H9 (cell line): ENCODE measurements around the gene EVL. TPM values are rescaled to one million over a fixed set of nuclear protein-coding genes. Genes with fewer than 3 reads are reported as not detected.

Experiments
- DNase-seq: peaks from one replicate; pipeline ENCODE4 v3.0.0-alpha.2; 2017
- H2AFZ ChIP-seq: one replicate; pipeline ENCODE4 v1.6.1; 2013; ENCODE audit warnings: mild to moderate bottlenecking, low read length, control low read depth, moderate library complexity
- H2AK5ac ChIP-seq: 2 replicates; pipeline ENCODE4 v1.6.1; 2013; ENCODE audit warnings: low read length, control low read depth, mixed read lengths; ENCODE audit not compliant: insufficient read length
- H2BK120ac ChIP-seq: one replicate; pipeline ENCODE4 v1.6.1; 2013; ENCODE audit warnings: low read depth, mild to moderate bottlenecking, low read length, control low read depth, inconsistent platforms; ENCODE audit not compliant: poor library complexity, severe bottlenecking
- H2BK12ac ChIP-seq: 2 replicates; pipeline ENCODE4 v1.6.1; 2013; ENCODE audit warnings: low read length, control low read depth, mixed read lengths, low read depth; ENCODE audit not compliant: insufficient read length
- H2BK15ac ChIP-seq: 2 replicates; pipeline ENCODE4 v1.6.1; 2013; ENCODE audit warnings: low read depth, low read length, control low read depth
- H2BK20ac ChIP-seq: one replicate; pipeline ENCODE4 v1.6.1; 2013; ENCODE audit warnings: low read depth, mild to moderate bottlenecking, low read length, control low read depth, inconsistent platforms; ENCODE audit not compliant: poor library complexity, severe bottlenecking
- H2BK5ac ChIP-seq: 2 replicates; pipeline ENCODE4 v1.6.1; 2013; ENCODE audit warnings: low read length, control low read depth, mixed read lengths; ENCODE audit not compliant: insufficient read length
- H3K14ac ChIP-seq: 2 replicates; pipeline ENCODE4 v1.6.1; 2013; ENCODE audit warnings: low read length, control low read depth; ENCODE audit not compliant: insufficient read depth
- H3K18ac ChIP-seq: 2 replicates; pipeline ENCODE4 v1.6.1; 2013; ENCODE audit warnings: low read depth, mild to moderate bottlenecking, mixed read lengths, low read length, control low read depth; ENCODE audit not compliant: insufficient read length
- H3K23ac ChIP-seq: 2 replicates; pipeline ENCODE4 v1.6.1; 2013; ENCODE audit warnings: low read length, control low read depth, mixed read lengths, low read depth; ENCODE audit not compliant: insufficient read length
- H3K23me2 ChIP-seq: 2 replicates; pipeline ENCODE4 v1.6.1; 2013; ENCODE audit warnings: low read depth, mild to moderate bottlenecking, mixed read lengths, low read length, control low read depth; ENCODE audit not compliant: insufficient read length, poor library complexity, severe bottlenecking
- H3K27ac ChIP-seq: 2 replicates; pipeline ENCODE4 v1.5.1; 2013; ENCODE audit warnings: low read length, control low read depth, mixed read lengths, low read depth; ENCODE audit not compliant: insufficient read length
- H3K27me3 ChIP-seq: 2 replicates; pipeline ENCODE4 v1.6.1; 2013; ENCODE audit warnings: low read length, control low read depth, inconsistent platforms; ENCODE audit not compliant: insufficient read depth
- H3K4ac ChIP-seq: 2 replicates; pipeline ENCODE4 v1.6.1; 2013; ENCODE audit warnings: low read depth, mild to moderate bottlenecking, control low read depth, inconsistent platforms, low read length, moderate library complexity
- H3K4me1 ChIP-seq: 2 replicates; pipeline ENCODE4 v1.6.1; 2013; ENCODE audit warnings: low read length, control low read depth, inconsistent platforms; ENCODE audit not compliant: insufficient read depth
- H3K4me2 ChIP-seq: 2 replicates; pipeline ENCODE4 v1.6.1; 2013; ENCODE audit warnings: low read length, control low read depth, mixed read lengths; ENCODE audit not compliant: insufficient read length, insufficient read depth
- H3K56ac ChIP-seq: 2 replicates; pipeline ENCODE4 v1.6.1; 2013; ENCODE audit warnings: low read depth, mild to moderate bottlenecking, mixed read lengths, low read length, control low read depth; ENCODE audit not compliant: insufficient read length
- H3K79me1 ChIP-seq: 2 replicates; pipeline ENCODE4 v1.6.1; 2013; ENCODE audit warnings: low read depth, mild to moderate bottlenecking, moderate library complexity, low read length, control low read depth, inconsistent platforms; ENCODE audit not compliant: insufficient read depth, poor library complexity, severe bottlenecking
- H3K79me2 ChIP-seq: 2 replicates; pipeline ENCODE4 v1.6.1; 2013; ENCODE audit warnings: low read length, control low read depth, inconsistent platforms; ENCODE audit not compliant: insufficient read depth
- H3K9ac ChIP-seq: 2 replicates; pipeline ENCODE4 v1.6.1; 2013; ENCODE audit warnings: low read length, control low read depth, mixed read lengths; ENCODE audit not compliant: insufficient read length; ENCODE audit errors: extremely low read depth
- H3K9me3 ChIP-seq: one replicate; pipeline ENCODE4 v1.6.1; 2013; ENCODE audit warnings: low read depth, low read length, inconsistent platforms; ENCODE audit not compliant: control insufficient read depth
- H3T11ph ChIP-seq: one replicate; pipeline ENCODE4 v1.6.1; 2013; ENCODE audit warnings: mild to moderate bottlenecking, low read length, control low read depth, inconsistent platforms
- H4K20me1 ChIP-seq: one replicate; pipeline ENCODE4 v1.6.1; 2013; ENCODE audit not compliant: control insufficient read depth, insufficient read length, insufficient read depth
- H4K5ac ChIP-seq: 2 replicates; pipeline ENCODE4 v1.6.1; 2013; ENCODE audit warnings: low read depth, mild to moderate bottlenecking, mixed read lengths, low read length, control low read depth; ENCODE audit not compliant: insufficient read length
- H4K8ac ChIP-seq: replicated peaks from 2 replicates; pipeline ENCODE4 v1.6.1; 2013; ENCODE audit warnings: low read length, control low read depth, mixed read lengths, low read depth; ENCODE audit not compliant: insufficient read length
- H4K91ac ChIP-seq: 2 replicates; pipeline ENCODE4 v1.6.1; 2013; ENCODE audit warnings: low read depth, mild to moderate bottlenecking, moderate library complexity, mixed read lengths, low read length, control low read depth; ENCODE audit not compliant: insufficient read length
- H3K27ac Mint-ChIP-seq, 3 experiments: 2 replicates in 2 of 3; 3 replicates in 1 of 3; pipeline ENCODE4 v1.8.0; 2020 to 2021; ENCODE audit warnings: mixed read lengths in 3 of 3, mild to moderate bottlenecking in 1 of 3, moderate library complexity in 1 of 3
- H3K27me3 Mint-ChIP-seq: 2 replicates; pipeline ENCODE4 v1.8.0; 2021; ENCODE audit warnings: low read depth, mild to moderate bottlenecking, moderate library complexity, mixed read lengths
- H3K36me3 Mint-ChIP-seq, 3 experiments: 2 replicates in 2 of 3; 3 replicates in 1 of 3; pipeline ENCODE4 v1.8.0; 2020 to 2021; ENCODE audit warnings: low read depth in 3 of 3, mixed read lengths in 3 of 3; ENCODE audit not compliant: insufficient read depth in 1 of 3
- H3K4me1 Mint-ChIP-seq, 2 experiments: 2 replicates each; pipeline ENCODE4 v1.8.0; 2020; ENCODE audit warnings: mixed read lengths in 2 of 2
- H3K4me3 Mint-ChIP-seq, 2 experiments: 2 replicates in 1 of 2; 3 replicates in 1 of 2; pipeline ENCODE4 v1.8.0; 2020 to 2021; ENCODE audit warnings: mild to moderate bottlenecking in 2 of 2, mixed read lengths in 2 of 2, moderate library complexity in 1 of 2
- H3K9me3 Mint-ChIP-seq, 2 experiments: 2 replicates in 1 of 2; 3 replicates in 1 of 2; pipeline ENCODE4 v1.8.0; 2020; ENCODE audit warnings: mild to moderate bottlenecking in 2 of 2, mixed read lengths in 2 of 2, moderate library complexity in 1 of 2
- WGBS: extraction: QIAGEN DNeasy Blood & Tissue Kit; methylation state at CpG from one replicate; pipeline ENCODE4 v1.1.7; 2013; ENCODE audit warnings: missing lambda C conversion rate, low lambda C conversion rate, mixed read lengths; ENCODE audit not compliant: insufficient read length; ENCODE audit errors: extremely low coverage; 5-methylcytosine and 5-hydroxymethylcytosine counted together
- total RNA-seq: library from RNA; stranded (reverse); gene quantifications from 2 replicates; pipeline ENCODE4 v1.2.1, GENCODE V29; 2021
- TF ChIP-seq, protein P1 (sequence below): fragments of 200-600 bp; sonication (generic); conservative IDR thresholded peaks from 3 replicates; pipeline ENCODE4 v1.8.0; 2021; ENCODE audit warnings: antibody characterized with exemption, mild to moderate bottlenecking

Gene EVL
- total RNA-seq, 1 experiment from 2014 or later = 53.2 TPM

DNA sequence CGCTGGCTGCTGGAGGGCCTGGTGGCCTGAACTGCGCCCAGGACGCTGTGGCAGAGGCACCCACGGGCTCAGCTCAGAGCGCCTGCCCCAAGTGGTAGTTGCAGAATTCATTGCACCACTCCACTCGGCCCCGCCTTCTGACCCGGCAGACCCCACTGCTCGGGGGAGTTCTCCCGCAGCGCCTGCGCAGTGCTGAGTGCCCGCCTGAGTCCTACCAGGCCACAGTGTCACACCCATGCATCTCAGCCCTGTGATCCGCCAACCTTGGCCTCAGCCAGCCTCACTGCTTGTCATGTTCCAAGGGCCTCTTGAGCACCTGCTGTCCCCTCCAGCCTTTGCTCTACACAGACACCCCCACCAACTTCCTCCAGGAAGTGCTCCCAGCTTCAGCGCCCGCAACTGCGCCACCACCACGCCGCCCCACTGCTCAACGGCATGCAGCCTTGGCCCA, 82.0 kb downstream of the EVL start:
- Histone ChIP-seq H3K23ac (no peak overlapping the region), H2BK20ac (no peak overlapping the region), H3K4ac (no peak overlapping the region), H3K27me3 (no peaks in the 10 kb centered on the region), H3K27ac (no peak overlapping the region), H3K23me2 (no peaks in the 10 kb centered on the region), H3K79me1 (no peaks in the 10 kb centered on the region), H2BK5ac (no peak overlapping the region), H2BK12ac (no peak overlapping the region), H3K4me2 (no peak overlapping the region), H2AFZ (no peak overlapping the region), H4K8ac (no peak overlapping the region), H3K4me1 (no peaks in the 10 kb centered on the region), H2AK5ac (no peak overlapping the region), H4K20me1 (no peaks in the 10 kb centered on the region), H3K79me2 (no peaks in the 10 kb centered on the region), H3K9ac (no peak overlapping the region), H3T11ph (no peak overlapping the region), H4K91ac (no peak overlapping the region), H3K18ac (no peak overlapping the region), H3K56ac (no peak overlapping the region), H2BK120ac (no peak overlapping the region), H3K14ac (no peak overlapping the region; the same call in 1 of the 2 replicates), H4K5ac (no peak overlapping the region), H2BK15ac (no peak overlapping the region), H3K9me3 (no peaks in the 10 kb centered on the region)
- DNase-seq = no peak
- no peaks in the 10 kb centered on the region for H3K9me3 Mint-ChIP-seq
- peaks cover 0 to 3% (median 2%) of the 10 kb centered on the region in 3 experiments; a peak in 3 of 7 replicates for H3K36me3 Mint-ChIP-seq
- H3K27me3 Mint-ChIP-seq = peaks cover 7% of the 10 kb centered on the region
- H3K27ac Mint-ChIP-seq = no peak overlapping the region
- H3K4me3 Mint-ChIP-seq = no peak overlapping the region
- H3K4me1 Mint-ChIP-seq = peaks cover 4 to 6% of the 10 kb centered on the region in 2 experiments; a peak in 3 of 4 replicates
- TF ChIP-seq, protein P1, sequence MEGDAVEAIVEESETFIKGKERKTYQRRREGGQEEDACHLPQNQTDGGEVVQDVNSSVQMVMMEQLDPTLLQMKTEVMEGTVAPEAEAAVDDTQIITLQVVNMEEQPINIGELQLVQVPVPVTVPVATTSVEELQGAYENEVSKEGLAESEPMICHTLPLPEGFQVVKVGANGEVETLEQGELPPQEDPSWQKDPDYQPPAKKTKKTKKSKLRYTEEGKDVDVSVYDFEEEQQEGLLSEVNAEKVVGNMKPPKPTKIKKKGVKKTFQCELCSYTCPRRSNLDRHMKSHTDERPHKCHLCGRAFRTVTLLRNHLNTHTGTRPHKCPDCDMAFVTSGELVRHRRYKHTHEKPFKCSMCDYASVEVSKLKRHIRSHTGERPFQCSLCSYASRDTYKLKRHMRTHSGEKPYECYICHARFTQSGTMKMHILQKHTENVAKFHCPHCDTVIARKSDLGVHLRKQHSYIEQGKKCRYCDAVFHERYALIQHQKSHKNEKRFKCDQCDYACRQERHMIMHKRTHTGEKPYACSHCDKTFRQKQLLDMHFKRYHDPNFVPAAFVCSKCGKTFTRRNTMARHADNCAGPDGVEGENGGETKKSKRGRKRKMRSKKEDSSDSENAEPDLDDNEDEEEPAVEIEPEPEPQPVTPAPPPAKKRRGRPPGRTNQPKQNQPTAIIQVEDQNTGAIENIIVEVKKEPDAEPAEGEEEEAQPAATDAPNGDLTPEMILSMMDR = no peak
- WGBS = no CpG with 5 or more reads among the region's 20 CpGs
